ENCODE data around the gene CELA2B.

CELA2B gene

GRCh38 chr1:15526490-15527339, 50.8 kb downstream of the CELA2B start, which contains the start of gene DNAJC16:
TSS of gene DNAJC16 (plus strand) at chr1:15526848. CDS start at chr1:15529106, 2,258 bp downstream.
- peak; percentile 100 for DNase-seq

DNA sequence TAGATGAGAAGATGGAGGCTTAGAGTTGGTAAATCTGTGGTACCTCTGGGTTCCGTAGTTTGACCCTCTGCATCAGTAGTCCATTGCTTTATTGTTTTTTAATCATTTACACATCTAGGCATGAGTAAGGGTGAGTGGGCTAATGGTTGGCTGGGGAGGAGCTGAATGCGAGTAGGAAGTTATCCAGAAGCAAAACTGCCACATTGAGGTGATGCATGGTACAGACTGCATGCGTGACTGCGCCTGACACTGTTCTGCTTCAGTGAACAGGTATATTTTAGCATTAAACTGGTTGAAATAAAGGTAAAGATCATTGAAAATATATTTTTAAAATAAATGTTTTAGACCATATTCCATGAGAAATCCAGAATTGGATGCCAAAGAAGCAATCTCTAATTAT, 55.1 kb downstream of the CELA2B start:
- no peak for DNase-seq

GRCh38 chr1:15531682-15532081, 55.8 kb downstream of the CELA2B start:
- DNase-seq = no peak

GRCh38 chr1:15538771-15539170, 62.9 kb downstream of the CELA2B start:
- DNase-seq = peak; percentile 49

- no peak for DNase-seq
These were observed 64.3 kb downstream of the CELA2B start for GRCh38 chr1:15540186-15540585.

Measured in NCI-H345 (cell line).